DOHH2 (cell line): ENCODE data around the gene GABRG3.

Source experiments
- H3F3A ChIP-seq: fragments of 200-600 bp; sonication (generic), shearing (Covaris generic); 2 replicates; pipeline ENCODE4 v1.6.0; 2016; ENCODE audit warnings: antibody characterized with exemption, mild to moderate bottlenecking; ENCODE audit not compliant: control insufficient read depth, insufficient read depth
- H3K27ac ChIP-seq: fragments of 200-600 bp; sonication (generic); 2 replicates; pipeline ENCODE4 v1.5.1; 2014; ENCODE audit warnings: low read depth, mild to moderate bottlenecking, low read length, moderate library complexity
- H3K27me3 ChIP-seq: fragments of 200-600 bp; sonication (generic); 2 replicates; pipeline ENCODE4 v1.6.1; 2014; ENCODE audit warnings: mild to moderate bottlenecking, low read length, mixed read lengths; ENCODE audit not compliant: control insufficient read depth
- H3K36me3 ChIP-seq: fragments of 200-600 bp; sonication (generic); 2 replicates; pipeline ENCODE4 v1.6.1; 2014; ENCODE audit warnings: mild to moderate bottlenecking, low read length, moderate library complexity, mixed read lengths; ENCODE audit not compliant: control insufficient read depth
- H3K4me1 ChIP-seq: fragments of 200-600 bp; sonication (generic); 2 replicates; pipeline ENCODE4 v1.6.1; 2014; ENCODE audit warnings: mild to moderate bottlenecking, low read length, mixed read lengths; ENCODE audit not compliant: control insufficient read depth
- H3K4me2 ChIP-seq: fragments of 200-600 bp; sonication (generic); 2 replicates; pipeline ENCODE4 v1.6.0; 2014; ENCODE audit warnings: mild to moderate bottlenecking, low read length, moderate library complexity
- H3K4me3 ChIP-seq: fragments of 200-600 bp; sonication (generic); 2 replicates; pipeline ENCODE4 v1.5.1; 2014; ENCODE audit warnings: mild to moderate bottlenecking, low read length, mixed read lengths
- H3K79me2 ChIP-seq: fragments of 200-600 bp; sonication (generic); 2 replicates; pipeline ENCODE4 v1.6.1; 2014; ENCODE audit warnings: mild to moderate bottlenecking, low read length, mixed read lengths; ENCODE audit not compliant: control insufficient read depth
- H3K9me2 ChIP-seq: fragments of 200-600 bp; sonication (generic); replicated peaks from 2 replicates; pipeline ENCODE4 v1.6.1; 2014; ENCODE audit warnings: mild to moderate bottlenecking, low read length, mixed read lengths; ENCODE audit not compliant: control insufficient read depth
- H3K9me3 ChIP-seq: fragments of 200-600 bp; sonication (generic); 2 replicates; pipeline ENCODE4 v1.6.1; 2014; ENCODE audit warnings: antibody characterized with exemption, low read length, mixed read lengths; ENCODE audit not compliant: control insufficient read depth, insufficient read depth
- H4K20me1 ChIP-seq: fragments of 200-600 bp; sonication (generic); 2 replicates; pipeline ENCODE4 v1.6.0; 2014; ENCODE audit warnings: low read depth, mild to moderate bottlenecking, antibody characterized with exemption, low read length, moderate library complexity; ENCODE audit not compliant: control insufficient read depth, insufficient read depth
- CTCF ChIP-seq: fragments of 200-600 bp; sonication (generic); IDR thresholded peaks from one replicate; pipeline ENCODE4 v1.5.1; 2014; ENCODE audit warnings: antibody characterized with exemption, mild to moderate bottlenecking, low read depth, low read length; ENCODE audit not compliant: poor library complexity, severe bottlenecking
- EZH2phosphoT487 ChIP-seq: fragments of 200-600 bp; sonication (generic); IDR thresholded peaks from 2 replicates; pipeline ENCODE4 v1.6.1; 2017; ENCODE audit warnings: borderline replicate concordance, mild to moderate bottlenecking, antibody characterized with exemption, low read length, moderate library complexity, mixed read lengths

The GABRG3 gene

GRCh38 chr15:27235161-27235560 lies 264.2 kb downstream of the GABRG3 start:
- Histone ChIP-seq H3K4me1 (no peaks in the 10 kb centered on the region), H3K9me3 (peaks cover 15% of the 10 kb centered on the region; the same call in 1 of the 2 replicates), H3K79me2 (no peaks in the 10 kb centered on the region), H3F3A (no peaks in the 10 kb centered on the region), H3K9me2 (no peaks in the 10 kb centered on the region), H3K4me3 (no peak overlapping the region), H3K27me3 (no peaks in the 10 kb centered on the region), H3K27ac (no peak overlapping the region), H4K20me1 (no peaks in the 10 kb centered on the region), H3K4me2 (no peak overlapping the region), H3K36me3 (no peaks in the 10 kb centered on the region)
- no peak for TF ChIP-seq CTCF
- TF ChIP-seq EZH2phosphoT487 = no peak

GRCh38 chr15:27235681-27236080 lies 264.7 kb downstream of the GABRG3 start:
- Histone ChIP-seq H3K4me1 (no peaks in the 10 kb centered on the region), H4K20me1 (no peaks in the 10 kb centered on the region), H3K9me2 (no peaks in the 10 kb centered on the region), H3K9me3 (peaks cover 15% of the 10 kb centered on the region; the same call in 1 of the 2 replicates), H3K4me3 (no peak overlapping the region), H3F3A (no peaks in the 10 kb centered on the region), H3K79me2 (no peaks in the 10 kb centered on the region), H3K36me3 (no peaks in the 10 kb centered on the region), H3K4me2 (no peak overlapping the region), H3K27me3 (no peaks in the 10 kb centered on the region), H3K27ac (no peak overlapping the region)
- no peak for TF ChIP-seq CTCF
- TF ChIP-seq EZH2phosphoT487 = no peak

- TF ChIP-seq EZH2phosphoT487 = no peak
- no peak for TF ChIP-seq CTCF
- no peak overlapping the region for H3K27ac ChIP-seq
- H3K4me2 ChIP-seq = no peak overlapping the region
Measured at GRCh38 chr15:27237319-27237939, 266.4 kb downstream of the GABRG3 start.

More at GRCh38 chr15:27237319-27237939, 266.4 kb downstream of the GABRG3 start:
- Histone ChIP-seq H3K9me3 (peaks cover 15% of the 10 kb centered on the region; the same call in 1 of the 2 replicates), H3K4me1 (no peaks in the 10 kb centered on the region), H4K20me1 (no peaks in the 10 kb centered on the region), H3K4me3 (no peak overlapping the region), H3F3A (no peaks in the 10 kb centered on the region), H3K27me3 (no peaks in the 10 kb centered on the region), H3K79me2 (no peaks in the 10 kb centered on the region), H3K36me3 (no peaks in the 10 kb centered on the region), H3K9me2 (no peaks in the 10 kb centered on the region)
